A549 (cell line): ENCODE results near the gene BMERB1. TPM values are rescaled to one million over a fixed set of nuclear protein-coding genes. Genes with fewer than 3 reads are reported as not detected.
"Not testable (repeated sequence)": the region's sequence is repeated elsewhere in the genome, so short reads cannot be mapped to it uniquely, and the experiment has no call there.

ENCODE experiments used
- ATAC-seq, 2 experiments: fragments of 200-7000 bp in 1 of 2; fragments of >200 bp in 1 of 2; cut with Nextera tagmentation in 1 of 2; cut with Tn5 transposase in 1 of 2; 3 replicates each; pipeline versions ENCODE4 v1.8.0 to v1.9.1; 2018 to 2020; ENCODE audit warnings: mild to moderate bottlenecking in 1 of 2, moderate library complexity in 1 of 2
- CTCF ChIA-PET: fragments of 300-600 bp; sonication (Branson Sonifier 250); formaldehyde crosslinking; extraction: SDS; loops from one replicate; lab custom pipeline; 2021; ENCODE audit warnings: antibody characterized with exemption, inconsistent platforms; lab: Yijun Ruan, JAX
- POLR2A ChIA-PET: fragments of 350-600 bp; formaldehyde crosslinking; extraction: SDS; loops from one replicate; lab custom pipeline; 2021; ENCODE audit warnings: antibody characterized with exemption, inconsistent platforms; lab: Yijun Ruan, JAX
- DNase-seq, 2 experiments: peaks; one replicate each; pipeline versions ENCODE4 v3.0.0 to v3.0.0-alpha.2; 2011 to 2016; ENCODE audit warnings: low read depth in 1 of 2, low spot score in 1 of 2
- FAIRE-seq: peaks from 2 replicates; lab custom pipeline; 2011; peaks lifted over from hg19 to GRCh38; lab: Jason Lieb, UNC
- H3K27ac ChIP-seq, 2 experiments: fragments of >200 bp; sonication (Bioruptor Twin); formaldehyde crosslinking; 3 replicates each; pipeline ENCODE4 v1.5.1; 2016 to 2017
- H3K4me1 ChIP-seq: fragments of >200 bp; sonication (Bioruptor Twin); formaldehyde crosslinking; 3 replicates; pipeline ENCODE4 v1.6.1; 2016
- H3K4me2 ChIP-seq: fragments of >200 bp; sonication (Bioruptor Twin); formaldehyde crosslinking; 3 replicates; pipeline ENCODE4 v1.6.1; 2016
- H3K4me3 ChIP-seq: fragments of >200 bp; sonication (Bioruptor Twin); formaldehyde crosslinking; 3 replicates; pipeline ENCODE4 v1.5.1; 2016
- H3K9me3 ChIP-seq: fragments of >200 bp; sonication (Bioruptor Twin); formaldehyde crosslinking; 3 replicates; pipeline ENCODE4 v1.6.1; 2016
- CBX2 ChIP-seq: fragments of 200-600 bp; sonication (generic); IDR thresholded peaks from 2 replicates; pipeline ENCODE4 v1.6.1; 2016; ENCODE audit warnings: low read depth, mild to moderate bottlenecking, borderline replicate concordance
- CBX8 ChIP-seq: fragments of 200-600 bp; sonication (generic); IDR thresholded peaks from 2 replicates; pipeline ENCODE4 v1.6.1; 2016
- CEBPB ChIP-seq, 2 experiments: fragments of >200 bp in 1 of 2; sonication (Bioruptor Twin) in 1 of 2; formaldehyde crosslinking in 1 of 2; IDR thresholded peaks; 2 replicates each; pipeline ENCODE4 v1.6.1; 2012 to 2016
- CHD2 ChIP-seq: fragments of 150-350 bp; IDR thresholded peaks from 2 replicates; pipeline ENCODE4 v1.6.1; 2014; ENCODE audit warnings: low read length; ENCODE audit not compliant: partially characterized antibody
- EHMT2 ChIP-seq: fragments of 200-600 bp; sonication (generic); IDR thresholded peaks from 2 replicates; pipeline ENCODE4 v1.6.1; 2016; ENCODE audit warnings: antibody characterized with exemption, low read depth, mild to moderate bottlenecking, moderate library complexity
- EP300 ChIP-seq, 2 experiments: fragments of >200 bp; sonication (Bioruptor Twin); formaldehyde crosslinking; IDR thresholded peaks; 2 replicates in 1 of 2; 3 replicates in 1 of 2; pipeline ENCODE4 v1.6.1; 2016 to 2017
- ESRRA ChIP-seq: fragments of 150-350 bp; IDR thresholded peaks from 2 replicates; pipeline ENCODE4 v1.6.1; 2014; ENCODE audit warnings: mild to moderate bottlenecking, low read length, borderline replicate concordance
- FOSL2 ChIP-seq, 2 experiments: fragments of 450-650 bp in 1 of 2; fragments of >200 bp in 1 of 2; sonication (Bioruptor Twin) in 1 of 2; formaldehyde crosslinking; IDR thresholded peaks; 2 replicates each; pipeline versions ENCODE4 v1.5.0 to v1.6.1; 2016 to 2020; ENCODE audit warnings: mild to moderate bottlenecking in 1 of 2, moderate library complexity in 1 of 2
- FOXS1 ChIP-seq: fragments of 250-450 bp; sonication (Bioruptor Pico); IDR thresholded peaks from 2 replicates; pipeline ENCODE4 v1.5.0; 2020; ENCODE audit warnings: mild to moderate bottlenecking, moderate library complexity
- GATA3 ChIP-seq: IDR thresholded peaks from 2 replicates; pipeline ENCODE4 v1.6.1; 2012; ENCODE audit warnings: borderline replicate concordance
- HDAC2 ChIP-seq: fragments of 200-600 bp; sonication (generic); IDR thresholded peaks from 2 replicates; pipeline ENCODE4 v1.6.1; 2016
- JUN ChIP-seq, 2 experiments: fragments of >200 bp; sonication (Bioruptor Twin); formaldehyde crosslinking; IDR thresholded peaks; 2 replicates in 1 of 2; 3 replicates in 1 of 2; pipeline ENCODE4 v1.6.1; 2016 to 2017
- JUNB ChIP-seq: fragments of >200 bp; sonication (Bioruptor Twin); formaldehyde crosslinking; IDR thresholded peaks from 2 replicates; pipeline ENCODE4 v1.6.1; 2016
- KDM1A ChIP-seq: fragments of 200-600 bp; sonication (generic); IDR thresholded peaks from 2 replicates; pipeline ENCODE4 v1.6.1; 2016; ENCODE audit warnings: low read depth, mild to moderate bottlenecking
- KDM5A ChIP-seq: fragments of 200-600 bp; sonication (generic); IDR thresholded peaks from 2 replicates; pipeline ENCODE4 v1.6.1; 2016; ENCODE audit warnings: antibody characterized with exemption, mild to moderate bottlenecking
- MAFK ChIP-seq: fragments of 450-650 bp; IDR thresholded peaks from 2 replicates; pipeline ENCODE4 v1.6.1; 2014; ENCODE audit not compliant: partially characterized antibody
- MAZ ChIP-seq: fragments of 150-350 bp; IDR thresholded peaks from 2 replicates; pipeline ENCODE4 v1.6.1; 2014; ENCODE audit warnings: antibody characterized with exemption, low read depth, low read length, borderline replicate concordance
- NR3C1 ChIP-seq: fragments of >200 bp; sonication (Bioruptor Twin); formaldehyde crosslinking; IDR thresholded peaks from 3 replicates; pipeline ENCODE4 v1.6.1; 2017
- RAD21 ChIP-seq, 2 experiments: fragments of >200 bp in 1 of 2; sonication (Bioruptor Twin) in 1 of 2; formaldehyde crosslinking in 1 of 2; IDR thresholded peaks in 1 of 2; conservative IDR thresholded peaks in 1 of 2; 2 replicates in 1 of 2; 3 replicates in 1 of 2; pipeline ENCODE4 v1.6.1; 2012 to 2018; ENCODE audit warnings: inconsistent platforms in 1 of 2
- RCOR1 ChIP-seq: fragments of 150-350 bp; IDR thresholded peaks from 2 replicates; pipeline ENCODE4 v1.6.1; 2014; ENCODE audit warnings: antibody characterized with exemption, low read length, low read depth
- RNF2 ChIP-seq: fragments of 200-600 bp; sonication (generic); IDR thresholded peaks from 2 replicates; pipeline ENCODE4 v1.6.1; 2016; ENCODE audit warnings: low read depth, mild to moderate bottlenecking, antibody characterized with exemption, moderate library complexity, borderline replicate concordance
- SMC3 ChIP-seq: fragments of >200 bp; sonication (Bioruptor Twin); formaldehyde crosslinking; IDR thresholded peaks from 3 replicates; pipeline ENCODE4 v1.6.1; 2018; ENCODE audit warnings: inconsistent platforms
- SREBF2 ChIP-seq: fragments of 450-650 bp; IDR thresholded peaks from 2 replicates; pipeline ENCODE4 v1.6.1; 2014; ENCODE audit warnings: mild to moderate bottlenecking, moderate library complexity
- ZFP36 ChIP-seq: fragments of 450-650 bp; IDR thresholded peaks from 2 replicates; pipeline ENCODE4 v1.6.1; 2014; ENCODE audit warnings: borderline replicate concordance; ENCODE audit not compliant: partially characterized antibody
- WGBS: methylation state at CpG from one replicate; pipeline ENCODE4 v1.1.6; 2017; ENCODE audit errors: missing lambda C conversion rate; 5-methylcytosine and 5-hydroxymethylcytosine counted together
- polyA plus RNA-seq, 4 experiments: library from polyadenylated mRNA; depleted of rRNA in 3 of 4; stranded (reverse); fragments of >200 nt; fragmentation: RNase III in 1 of 4; extraction: RNeasy Plus Mini Kit Qiagen cat#74134 plus additional on column Dnase treatment in 1 of 4; gene quantifications; 2 replicates in 3 of 4; 3 replicates in 1 of 4; pipeline ENCODE4 v1.2.3, GENCODE V29; 2011 to 2017
- TF ChIP-seq, protein P1 (sequence below): fragments of >200 bp; sonication (Bioruptor Twin); formaldehyde crosslinking; IDR thresholded peaks from 2 replicates; pipeline ENCODE4 v1.6.1; 2016

BMERB1 gene
- polyA plus RNA-seq, 2 of the 4 experiments (the other 2 are of a cell fraction): 44.7 to 48.9 TPM

DNA sequence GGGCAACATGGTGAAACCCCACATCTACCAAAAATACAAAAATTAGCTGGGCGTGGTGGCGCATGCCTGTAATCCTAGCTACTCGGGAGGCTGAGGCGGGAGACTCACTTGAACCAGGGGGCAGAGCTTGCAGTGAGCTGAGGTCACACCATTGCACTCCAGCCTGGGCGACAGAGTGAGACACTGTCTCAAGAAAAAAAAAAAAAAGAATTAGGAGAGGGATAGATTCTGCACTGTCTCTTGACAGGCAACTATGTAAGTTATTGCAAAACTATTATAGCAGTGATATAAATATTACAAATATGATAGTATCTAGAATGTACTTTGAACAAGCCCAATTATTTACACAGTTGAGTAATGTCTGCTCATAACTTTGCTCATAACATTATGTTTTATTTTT is 7.8 kb downstream of the BMERB1 start:
- CTCF ChIA-PET: interaction anchor here (1.1 to 6.1 kb wide), 4 partner anchors 10 to 109 kb away, joined by 3 to 34 read pairs (median 4); no protein-coding TSS in a partner anchor
- WGBS: 62% methylated on average over 5 of the region's 5 CpGs

DNA sequence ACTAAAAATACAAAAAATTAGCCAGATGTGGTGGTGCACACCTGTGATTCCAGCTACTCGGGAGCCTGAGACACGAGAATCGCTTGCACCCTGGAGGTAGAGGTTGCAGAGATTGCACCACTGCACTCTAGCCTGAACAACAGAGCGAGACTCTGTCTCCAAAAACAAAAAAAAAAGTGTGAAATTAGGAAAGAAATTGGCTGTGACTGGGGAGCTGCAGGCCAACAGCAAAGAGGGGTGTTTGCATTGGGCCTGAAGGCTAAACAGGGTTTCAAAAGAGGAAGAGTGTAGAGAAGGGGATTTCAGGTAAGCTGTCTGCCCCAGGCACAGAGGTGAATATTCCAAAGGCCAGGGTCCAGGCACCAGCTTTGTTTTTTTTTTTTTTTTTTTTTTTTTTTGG is 9.4 kb downstream of the BMERB1 start:
- no peak overlapping the region for H3K4me2 ChIP-seq
- H3K4me3 ChIP-seq: no peak overlapping the region
- WGBS: 90% methylated on average over 4 of the region's 4 CpGs
- FAIRE-seq (no peak), DNase-seq (no peak), ATAC-seq (no peak)
- POLR2A ChIA-PET: interaction anchor here (0.6 to 1.4 kb wide), 3 partner anchors 10 to 48 kb away, joined by 3 to 4 read pairs (median 3); partner anchors contain the start of genes BMERB1 and MPV17L
- H3K27ac ChIP-seq: peak overlapping the region; percentile 82 to 85; a peak in 5 of 6 replicates
- H3K4me1 ChIP-seq: peaks cover 48% of the 10 kb centered on the region
- H3K9me3 ChIP-seq: peaks cover 9% of the 10 kb centered on the region; the same call in 1 of the 3 replicates
- no peak for TF ChIP-seq CBX8
- no peak for TF ChIP-seq EHMT2
- no peak for TF ChIP-seq MAZ
- no peak for TF ChIP-seq JUN (IDR thresholded peaks at IDR 0.05)
- no peak for TF ChIP-seq SMC3
- no peak for TF ChIP-seq MAFK
- no peak for TF ChIP-seq ZFP36
- TF ChIP-seq SREBF2: no peak
- no peak for TF ChIP-seq JUNB
- TF ChIP-seq FOXS1 (CRISPR knock-in tag): no peak
- no peak for TF ChIP-seq NR3C1
- TF ChIP-seq CHD2: no peak
- TF ChIP-seq KDM5A: no peak
- TF ChIP-seq FOSL2 (IDR thresholded peaks at IDR 0.05): no peak
- no peak for TF ChIP-seq FOSL2 (CRISPR knock-in tag; IDR thresholded peaks at IDR 0.05)
- no peak for TF ChIP-seq RNF2
- no peak for TF ChIP-seq ESRRA
- TF ChIP-seq CBX2: no peak
- CTCF ChIA-PET: interaction anchor here (0.6 to 1.6 kb wide), 5 partner anchors 13 to 128 kb away, joined by 3 to 7 read pairs (median 4); no protein-coding TSS in a partner anchor

More for the DNA sequence above, 7.8 kb downstream of the BMERB1 start:
- ATAC-seq (peak; percentile 40 to 54; a peak in 3 of 6 replicates), DNase-seq (peak in 1 of 2 experiments; percentile 58)
- not testable (repeated sequence) for H3K9me3 ChIP-seq, FAIRE-seq
- Histone ChIP-seq H3K27ac (peak overlapping the region; percentile 85 to 91), H3K4me2 (peak overlapping the region; percentile 74), H3K4me3 (peak overlapping the region; percentile 10; the same call in 1 of the 3 replicates), H3K4me1 (peaks cover 63% of the 10 kb centered on the region)
- peak; percentile 82 for TF ChIP-seq JUNB
- TF ChIP-seq RAD21 (conservative IDR thresholded peaks at IDR 0.05 in 1 of 2, IDR thresholded peaks at IDR 0.05 in 1 of 2): peak in 1 of 2 experiments; percentile 33; a peak in 2 of 5 replicates
- peak; percentile 81 to 86; a peak in 3 of 4 replicates for TF ChIP-seq CEBPB (IDR thresholded peaks at IDR 0.05)
- 0 out of 5 replicates have a peak, but pooled peaks of 1 of the 2 experiments have one; percentile 13 for TF ChIP-seq JUN (IDR thresholded peaks at IDR 0.05)
- TF ChIP-seq, protein P1, sequence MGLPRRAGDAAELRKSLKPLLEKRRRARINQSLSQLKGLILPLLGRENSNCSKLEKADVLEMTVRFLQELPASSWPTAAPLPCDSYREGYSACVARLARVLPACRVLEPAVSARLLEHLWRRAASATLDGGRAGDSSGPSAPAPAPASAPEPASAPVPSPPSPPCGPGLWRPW: peak; percentile 36; the same call in 1 of the 2 replicates
- 0 out of 2 replicates have a peak, but pooled peaks have one; percentile 25 for TF ChIP-seq FOSL2 (IDR thresholded peaks at IDR 0.05)
- TF ChIP-seq FOSL2 (CRISPR knock-in tag; IDR thresholded peaks at IDR 0.05): peak; percentile 71
- peak; percentile 14 to 39; a peak in 1 of 5 replicates for TF ChIP-seq EP300 (IDR thresholded peaks at IDR 0.05)
- peak; percentile 79 for TF ChIP-seq GATA3
- POLR2A ChIA-PET: interaction anchor here (0.7 kb wide), 1 partner anchor 150 kb away, joined by 3 read pairs; no protein-coding TSS in a partner anchor

DNA sequence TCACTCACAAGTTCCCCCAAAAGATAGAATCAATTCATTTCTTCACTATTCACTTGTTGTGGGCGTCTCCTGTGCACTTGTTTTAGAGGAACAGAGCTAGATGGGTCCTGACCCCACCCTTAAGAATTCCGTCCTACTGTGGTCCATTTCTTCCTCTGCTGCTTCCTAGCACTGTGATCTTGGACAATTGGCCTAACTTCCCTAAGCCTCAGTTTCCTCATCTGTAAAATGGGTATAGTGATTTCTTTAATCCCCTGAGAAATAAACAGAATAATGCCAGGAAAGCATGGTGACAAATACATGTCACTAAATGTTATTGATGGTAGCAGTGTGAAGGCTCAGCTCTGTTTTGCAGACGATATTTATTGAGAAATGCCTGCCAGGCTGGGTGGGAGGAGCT is 9.9 kb downstream of the BMERB1 start:
- POLR2A ChIA-PET: interaction anchor here (1.1 to 1.4 kb wide), 2 partner anchors 10 to 47 kb away, joined by 3 to 4 read pairs; partner anchors contain the start of gene BMERB1
- ATAC-seq: no peak
- H3K9me3 ChIP-seq: peaks cover 9% of the 10 kb centered on the region; the same call in 1 of the 3 replicates
- H3K4me2 ChIP-seq: no peak overlapping the region
- FAIRE-seq: no peak
- H3K27ac ChIP-seq: peak overlapping the region in 1 of 2 experiments; percentile 85; a peak in 1 of 6 replicates
- WGBS: 98% methylated on average over 3 of the region's 3 CpGs
- 0 out of 2 replicates have a peak, but pooled peaks have one; percentile 21 for TF ChIP-seq HDAC2
- peak; percentile 93 for TF ChIP-seq KDM1A
- no peak for TF ChIP-seq RCOR1
- H3K4me3 ChIP-seq: no peak overlapping the region
- no peak for DNase-seq
- CTCF ChIA-PET: interaction anchor here (0.6 to 1.6 kb wide), 5 partner anchors 13 to 106 kb away, joined by 3 to 7 read pairs (median 4); no protein-coding TSS in a partner anchor
- H3K4me1 ChIP-seq: peaks cover 43% of the 10 kb centered on the region
